GM12872 (cell line): Measurements from ENCODE around the gene CBY3.

Experiments
- TF ChIP-seq, protein P1 (sequence below): IDR thresholded peaks from 3 replicates; pipeline ENCODE4 v1.5.1; 2011; ENCODE audit warnings: low read depth, mild to moderate bottlenecking, low read length, moderate library complexity; ENCODE audit not compliant: insufficient read depth

Gene CBY3

GRCh38 chr5:179680780-179681401 lies at the start of gene CBY3:
Gene CBY3, minus strand, starts transcription at chr5:179681034. Its CDS starts 116 bp downstream, at chr5:179680918.
- TF ChIP-seq, protein P1, sequence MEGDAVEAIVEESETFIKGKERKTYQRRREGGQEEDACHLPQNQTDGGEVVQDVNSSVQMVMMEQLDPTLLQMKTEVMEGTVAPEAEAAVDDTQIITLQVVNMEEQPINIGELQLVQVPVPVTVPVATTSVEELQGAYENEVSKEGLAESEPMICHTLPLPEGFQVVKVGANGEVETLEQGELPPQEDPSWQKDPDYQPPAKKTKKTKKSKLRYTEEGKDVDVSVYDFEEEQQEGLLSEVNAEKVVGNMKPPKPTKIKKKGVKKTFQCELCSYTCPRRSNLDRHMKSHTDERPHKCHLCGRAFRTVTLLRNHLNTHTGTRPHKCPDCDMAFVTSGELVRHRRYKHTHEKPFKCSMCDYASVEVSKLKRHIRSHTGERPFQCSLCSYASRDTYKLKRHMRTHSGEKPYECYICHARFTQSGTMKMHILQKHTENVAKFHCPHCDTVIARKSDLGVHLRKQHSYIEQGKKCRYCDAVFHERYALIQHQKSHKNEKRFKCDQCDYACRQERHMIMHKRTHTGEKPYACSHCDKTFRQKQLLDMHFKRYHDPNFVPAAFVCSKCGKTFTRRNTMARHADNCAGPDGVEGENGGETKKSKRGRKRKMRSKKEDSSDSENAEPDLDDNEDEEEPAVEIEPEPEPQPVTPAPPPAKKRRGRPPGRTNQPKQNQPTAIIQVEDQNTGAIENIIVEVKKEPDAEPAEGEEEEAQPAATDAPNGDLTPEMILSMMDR: no peak

DNA sequence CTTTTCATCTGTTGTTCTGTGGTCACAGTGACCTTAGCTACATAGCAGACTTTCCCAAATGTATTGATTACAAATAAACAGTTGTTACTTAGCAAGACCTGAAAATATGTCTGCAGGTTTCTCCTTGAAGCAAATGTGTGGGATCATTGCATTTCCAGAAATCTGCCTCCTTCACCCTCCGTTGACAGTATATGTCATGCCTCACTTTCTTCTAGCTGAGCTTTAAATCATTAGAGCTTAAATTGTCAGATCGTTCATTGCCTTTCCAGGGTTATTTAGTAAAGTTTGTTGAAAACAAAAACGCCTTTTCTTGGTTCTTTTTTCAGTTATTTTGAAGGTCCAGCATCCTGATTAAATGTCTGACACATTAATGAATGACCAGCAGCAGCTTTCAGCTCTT lies 49.5 kb upstream of the CBY3 start:
- TF ChIP-seq, protein P1: no peak

- TF ChIP-seq, protein P1: no peak
These were observed 48.9 kb upstream of the CBY3 start for GRCh38 chr5:179729727-179730126.

GRCh38 chr5:179729303-179729702 lies 48.5 kb upstream of the CBY3 start:
- TF ChIP-seq, protein P1: no peak

GRCh38 chr5:179727106-179727505 lies 46.3 kb upstream of the CBY3 start:
- TF ChIP-seq, protein P1: no peak

DNA sequence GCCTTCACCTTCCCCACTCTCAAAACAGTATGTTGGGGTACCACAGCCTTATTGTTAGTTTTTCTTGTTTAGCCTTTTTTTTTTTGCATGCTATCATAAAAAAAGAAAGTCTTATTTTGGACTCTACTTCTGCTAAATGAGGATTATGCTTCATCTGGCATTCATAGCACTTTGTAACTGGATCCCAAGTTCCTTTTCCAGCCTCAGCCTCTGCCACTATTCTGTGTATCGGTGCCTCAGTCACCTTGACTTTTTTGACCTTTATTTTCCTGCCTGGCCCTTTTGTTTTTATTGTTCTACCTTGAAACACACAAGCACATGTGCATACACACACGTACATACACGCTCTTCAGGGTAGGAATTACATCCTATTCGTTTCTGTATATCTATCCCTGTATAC lies 43.3 kb upstream of the CBY3 start:
- TF ChIP-seq, protein P1: no peak

DNA sequence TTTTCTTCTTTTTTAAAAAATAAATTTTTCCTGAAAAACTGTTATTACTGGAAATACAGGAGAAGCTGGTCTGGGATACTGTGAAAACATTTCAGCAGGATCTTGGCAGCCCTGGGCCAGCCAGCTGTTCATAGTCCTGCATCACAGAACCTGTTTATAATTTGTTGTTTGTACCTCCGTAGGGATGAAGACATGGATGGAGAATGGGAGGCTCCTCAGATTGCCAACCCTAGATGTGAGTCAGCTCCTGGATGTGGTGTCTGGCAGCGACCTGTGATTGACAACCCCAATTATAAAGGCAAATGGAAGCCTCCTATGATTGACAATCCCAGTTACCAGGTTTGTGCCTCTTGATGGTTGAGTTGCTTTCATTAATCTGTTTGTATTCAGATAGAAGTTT lies 39.4 kb upstream of the CBY3 start:
- TF ChIP-seq, protein P1: no peak

DNA sequence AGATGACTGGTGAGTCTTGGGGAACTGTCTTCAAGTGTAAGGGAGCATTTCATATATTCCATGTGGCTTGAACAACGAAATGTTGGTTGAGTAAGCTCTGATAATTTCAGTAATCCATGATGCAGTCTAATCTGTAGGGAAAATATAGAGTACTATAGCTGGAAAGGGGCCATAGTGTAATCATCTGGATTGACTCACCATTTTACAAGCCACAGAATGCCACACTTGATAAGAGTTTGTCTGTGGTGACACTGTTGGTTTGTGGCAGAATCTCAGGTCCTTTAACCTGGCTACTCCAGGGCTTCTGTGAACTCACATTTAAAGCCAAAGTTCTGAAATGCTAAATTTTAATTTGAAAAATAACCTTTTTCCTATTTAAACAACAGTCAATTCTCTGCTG lies 35.5 kb upstream of the CBY3 start:
- TF ChIP-seq, protein P1: no peak
